Endothelial cell of umbilical vein (primary cell): ENCODE data around the gene SLF2. TPM values are rescaled to one million over a fixed set of nuclear protein-coding genes. Genes with fewer than 3 reads are reported as not detected.

Source experiments
- BruUV-seq: library from RNA; stranded (reverse); fragments of 400-500 nt; replicated peaks from 2 replicates; lab custom pipeline; 2021; lab: Mats Ljungman, UMichigan
- CTCF ChIA-PET: fragments of 300-600, 350-600 bp; sonication (Branson Sonifier 250); formaldehyde crosslinking; loops from one replicate; lab custom pipeline; 2021; ENCODE audit warnings: antibody characterized with exemption, inconsistent platforms; lab: Charles Lee
- POLR2A ChIA-PET: fragments of 300-600, 350-600 bp; sonication (Branson Sonifier 250); formaldehyde crosslinking; loops from one replicate; lab custom pipeline; 2021; ENCODE audit warnings: antibody characterized with exemption, inconsistent platforms; lab: Charles Lee
- DNase-seq: peaks from one replicate; pipeline ENCODE4 v3.0.0-alpha.2; 2011; ENCODE audit warnings: low read depth, low spot score
- FAIRE-seq: peaks from 2 replicates; lab custom pipeline; 2011; peaks lifted over from hg19 to GRCh38; lab: Jason Lieb, UNC
- H2AFZ ChIP-seq: 2 replicates; pipeline ENCODE4 v1.6.0; 2012; ENCODE audit warnings: low read depth, low read length, control low read depth, inconsistent platforms
- H3K27ac ChIP-seq: 2 replicates; pipeline ENCODE4 v1.5.1; 2011; ENCODE audit warnings: low read depth, mild to moderate bottlenecking, control low read depth, low read length, moderate library complexity; ENCODE audit not compliant: insufficient read depth
- H3K27me3 ChIP-seq, 2 experiments: 2 replicates each; pipeline versions ENCODE4 v1.6.0 to v1.6.1; 2011; ENCODE audit warnings: low read length in 2 of 2, mixed read lengths in 1 of 2; ENCODE audit not compliant: control insufficient read depth in 2 of 2, insufficient read depth in 2 of 2
- H3K36me3 ChIP-seq, 2 experiments: 2 replicates in 1 of 2; 3 replicates in 1 of 2; pipeline ENCODE4 v1.5.1; 2011; ENCODE audit warnings: low read length in 2 of 2, mild to moderate bottlenecking in 1 of 2, moderate library complexity in 1 of 2; ENCODE audit not compliant: control insufficient read depth in 2 of 2, insufficient read depth in 2 of 2; ENCODE audit errors: extremely low read depth in 1 of 2
- H3K4me1 ChIP-seq: 3 replicates; pipeline ENCODE4 v1.5.1; 2011; ENCODE audit warnings: mild to moderate bottlenecking, low read length; ENCODE audit not compliant: control insufficient read depth, insufficient read depth; ENCODE audit errors: extremely low read depth
- H3K4me2 ChIP-seq: 2 replicates; pipeline ENCODE4 v1.6.1; 2011; ENCODE audit warnings: low read length, control low read depth, mixed read lengths; ENCODE audit not compliant: insufficient read depth
- H3K4me3 ChIP-seq, 3 experiments: fragments of 200-600 bp in 1 of 3; sonication (generic), shearing (Covaris generic) in 1 of 3; replicated peaks in 1 of 3; 2 replicates each; pipeline ENCODE4 v1.5.1; 2011 to 2016; ENCODE audit warnings: control low read depth in 3 of 3, low read length in 3 of 3, mild to moderate bottlenecking in 2 of 3, inconsistent platforms in 1 of 3, low read depth in 1 of 3, moderate library complexity in 1 of 3; ENCODE audit not compliant: insufficient read depth in 1 of 3
- H3K79me2 ChIP-seq: 2 replicates; pipeline ENCODE4 v1.6.0; 2012; ENCODE audit warnings: low read length, inconsistent platforms; ENCODE audit not compliant: control insufficient read depth, insufficient read depth
- H3K9ac ChIP-seq: replicated peaks from 2 replicates; pipeline ENCODE3; 2011; ENCODE audit warnings: low read length, control low read depth; ENCODE audit not compliant: insufficient read depth; ENCODE audit errors: extremely low read depth
- H3K9me1 ChIP-seq: replicated peaks from 3 replicates; pipeline ENCODE4 v1.6.0; 2011; ENCODE audit warnings: mild to moderate bottlenecking, low read length; ENCODE audit not compliant: control insufficient read depth, insufficient read depth; ENCODE audit errors: extremely low read depth
- H3K9me3 ChIP-seq: replicated peaks from 2 replicates; pipeline ENCODE4 v1.5.1; 2012; ENCODE audit warnings: low read length, inconsistent platforms; ENCODE audit not compliant: control insufficient read depth, insufficient read depth
- H4K20me1 ChIP-seq: replicated peaks from 2 replicates; pipeline ENCODE3; 2011; ENCODE audit warnings: mild to moderate bottlenecking, low read length; ENCODE audit not compliant: control insufficient read depth, insufficient read depth; ENCODE audit errors: extremely low read depth
- EZH2 ChIP-seq: IDR thresholded peaks from 2 replicates; pipeline ENCODE4 v1.6.1; 2012; ENCODE audit warnings: borderline replicate concordance, low read depth, mild to moderate bottlenecking, moderate library complexity, low read length, inconsistent platforms; ENCODE audit not compliant: severe bottlenecking
- FOS ChIP-seq: IDR thresholded peaks from 2 replicates; pipeline ENCODE4 v1.6.1; 2011; ENCODE audit warnings: mild to moderate bottlenecking, low read length, moderate library complexity, borderline replicate concordance; ENCODE audit not compliant: insufficient read depth
- GATA2 ChIP-seq: IDR thresholded peaks from 2 replicates; pipeline ENCODE4 v1.7.0; 2011; ENCODE audit warnings: low read depth, mild to moderate bottlenecking, moderate library complexity, mixed read lengths, low read length; ENCODE audit not compliant: insufficient read length, insufficient read depth
- JUN ChIP-seq: IDR thresholded peaks from 2 replicates; pipeline ENCODE4 v1.6.1; 2011; ENCODE audit warnings: borderline replicate concordance, low read depth; ENCODE audit not compliant: insufficient read length, insufficient read depth
- MYC ChIP-seq: IDR thresholded peaks from one replicate; pipeline ENCODE4 v1.6.1; 2011; ENCODE audit warnings: mild to moderate bottlenecking, low read depth, low read length
- POLR2A ChIP-seq: IDR thresholded peaks from 2 replicates; pipeline ENCODE4 v1.6.1; 2012; ENCODE audit warnings: low read depth, mild to moderate bottlenecking, control low read depth, low read length
- POLR2AphosphoS5 ChIP-seq: IDR thresholded peaks from 2 replicates; pipeline ENCODE4 v1.6.1; 2012; ENCODE audit warnings: low read depth, mild to moderate bottlenecking, control low read depth, low read length, moderate library complexity; ENCODE audit not compliant: insufficient read depth
- dilution Hi-C: fragments of 300-500 bp; cut with MboI; formaldehyde crosslinking; loops from one replicate; pipeline ENCODE4 v1.15.0; 2019; ENCODE audit warnings: low sequenced_read_pairs; ENCODE audit not compliant: extremely low pct_ligation_motif_present
- intact Hi-C: fragments of 100-400 bp; cut with micrococcal nuclease; formaldehyde crosslinking; loops from one replicate; pipeline ENCODE4 v1.10.0; 2022
- polyA plus RNA-seq, 4 experiments: library from polyadenylated mRNA; depleted of rRNA in 3 of 4; stranded (reverse) in 3 of 4; unstranded in 1 of 4; fragments of >200 nt; gene quantifications; 2 replicates each; pipeline versions ENCODE4 v1.2.1 to v1.2.3, GENCODE V29; 2011 to 2012; ENCODE audit warnings: missing spikeins in 1 of 4
- total RNA-seq: library from RNA; stranded (reverse); gene quantifications from 2 replicates; pipeline ENCODE4 v1.2.3, GENCODE V29; 2021
- TF ChIP-seq, protein P1 (sequence below): IDR thresholded peaks from 2 replicates; pipeline ENCODE4 v1.6.1; 2011; ENCODE audit not compliant: insufficient read depth, insufficient read length
- TF ChIP-seq, protein P2 (sequence below), 2 donors: IDR thresholded peaks; 1 replicate in 1 of 2; 2 replicates in 1 of 2; pipeline ENCODE4 v1.5.1; 2011; ENCODE audit warnings: low read length in 2 of 2, mild to moderate bottlenecking in 2 of 2, moderate library complexity in 2 of 2, control low read depth in 1 of 2, inconsistent platforms in 1 of 2, low read depth in 1 of 2; ENCODE audit not compliant: insufficient read depth in 1 of 2; ENCODE audit errors: extremely low read depth in 1 of 2

SLF2 gene
- total and polyA plus RNA-seq, 2 donors (not counting 3 experiments of a cell fraction or from before 2014, with no cell fraction given), result 7.5 to 35.5 TPM

DNA sequence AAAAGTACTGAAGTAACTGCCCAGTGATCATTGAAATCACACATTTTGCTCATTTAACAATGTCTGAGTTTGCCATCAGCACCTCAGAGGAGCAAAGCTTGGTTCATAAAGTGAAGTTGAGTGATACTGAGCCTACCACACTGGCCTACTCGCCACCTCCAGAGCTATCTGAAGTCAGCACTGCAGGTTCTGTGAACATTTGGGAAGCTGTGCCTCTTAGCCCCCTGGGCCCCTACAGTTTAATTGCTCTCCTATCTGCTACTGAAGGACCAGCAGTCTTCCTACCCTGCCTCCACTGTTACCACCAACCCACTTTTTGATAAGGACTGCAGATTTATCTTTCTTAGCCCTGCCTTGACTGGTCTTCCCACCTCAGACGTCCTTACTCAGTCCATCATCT is 54.6 kb downstream of the SLF2 start:
- DNase-seq (no peak), FAIRE-seq (no peak)
- H3K79me2 ChIP-seq, result no peaks in the 10 kb centered on the region
- no peaks in the 10 kb centered on the region for H3K9me1 ChIP-seq
- no peak for TF ChIP-seq JUN
- no peak for TF ChIP-seq GATA2
- no peak for TF ChIP-seq POLR2A
- TF ChIP-seq, protein P1, sequence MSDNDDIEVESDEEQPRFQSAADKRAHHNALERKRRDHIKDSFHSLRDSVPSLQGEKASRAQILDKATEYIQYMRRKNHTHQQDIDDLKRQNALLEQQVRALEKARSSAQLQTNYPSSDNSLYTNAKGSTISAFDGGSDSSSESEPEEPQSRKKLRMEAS, result no peak
- no peak for TF ChIP-seq EZH2
- no peak for TF ChIP-seq FOS
- TF ChIP-seq MYC, result no peak
- no peak for TF ChIP-seq POLR2AphosphoS5
- TF ChIP-seq, protein P2, sequence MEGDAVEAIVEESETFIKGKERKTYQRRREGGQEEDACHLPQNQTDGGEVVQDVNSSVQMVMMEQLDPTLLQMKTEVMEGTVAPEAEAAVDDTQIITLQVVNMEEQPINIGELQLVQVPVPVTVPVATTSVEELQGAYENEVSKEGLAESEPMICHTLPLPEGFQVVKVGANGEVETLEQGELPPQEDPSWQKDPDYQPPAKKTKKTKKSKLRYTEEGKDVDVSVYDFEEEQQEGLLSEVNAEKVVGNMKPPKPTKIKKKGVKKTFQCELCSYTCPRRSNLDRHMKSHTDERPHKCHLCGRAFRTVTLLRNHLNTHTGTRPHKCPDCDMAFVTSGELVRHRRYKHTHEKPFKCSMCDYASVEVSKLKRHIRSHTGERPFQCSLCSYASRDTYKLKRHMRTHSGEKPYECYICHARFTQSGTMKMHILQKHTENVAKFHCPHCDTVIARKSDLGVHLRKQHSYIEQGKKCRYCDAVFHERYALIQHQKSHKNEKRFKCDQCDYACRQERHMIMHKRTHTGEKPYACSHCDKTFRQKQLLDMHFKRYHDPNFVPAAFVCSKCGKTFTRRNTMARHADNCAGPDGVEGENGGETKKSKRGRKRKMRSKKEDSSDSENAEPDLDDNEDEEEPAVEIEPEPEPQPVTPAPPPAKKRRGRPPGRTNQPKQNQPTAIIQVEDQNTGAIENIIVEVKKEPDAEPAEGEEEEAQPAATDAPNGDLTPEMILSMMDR (IDR thresholded peaks at IDR 0.05; ENCODE audit: extremely low read depth in 1 of 2, insufficient read depth in 1 of 2, low read depth in 1 of 2, low read length in 2 of 2), result no peak
- intact Hi-C loops, result no loop called here
- dilution Hi-C loops, result no loop called here
- no TSS peak for BruUV-seq
- CTCF ChIA-PET, result interaction anchor here (1.0 to 5.3 kb wide), 4 partner anchors 10 to 47 kb away, joined by 4 to 54 read pairs (median 15); no protein-coding TSS in a partner anchor
- peaks cover 0 to 4% of the 10 kb centered on the region in 2 experiments for H3K36me3 ChIP-seq
- no peaks in the 10 kb centered on the region for H3K9me3 ChIP-seq
- no peak overlapping the region for H2AFZ ChIP-seq
- H3K4me2 ChIP-seq, result no peak overlapping the region
- peaks cover 12% of the 10 kb centered on the region for H3K4me1 ChIP-seq
- H3K27me3 ChIP-seq, result no peaks in the 10 kb centered on the region
- H4K20me1 ChIP-seq, result no peaks in the 10 kb centered on the region
- H3K4me3 ChIP-seq, result no peak overlapping the region
- H3K9ac ChIP-seq, result no peak overlapping the region
- no peak overlapping the region for H3K27ac ChIP-seq
- POLR2A ChIA-PET, result no interaction called here
